Retinal pigment epithelial cell (primary cell): ENCODE results near the gene NKIRAS2.

Experiments
- DNase-seq: peaks from one replicate; pipeline ENCODE4 v3.0.0-alpha.2; 2010; ENCODE audit warnings: low read depth
- H3K4me3 ChIP-seq: 2 replicates; pipeline ENCODE4 v1.5.1; 2011; ENCODE audit warnings: mild to moderate bottlenecking, low read length, control low read depth, moderate library complexity
- TF ChIP-seq, protein P1 (sequence below): conservative IDR thresholded peaks from 2 replicates; pipeline ENCODE4 v1.5.1; 2011; ENCODE audit warnings: low read depth, low read length, control low read depth, inconsistent platforms

Gene NKIRAS2

DNA sequence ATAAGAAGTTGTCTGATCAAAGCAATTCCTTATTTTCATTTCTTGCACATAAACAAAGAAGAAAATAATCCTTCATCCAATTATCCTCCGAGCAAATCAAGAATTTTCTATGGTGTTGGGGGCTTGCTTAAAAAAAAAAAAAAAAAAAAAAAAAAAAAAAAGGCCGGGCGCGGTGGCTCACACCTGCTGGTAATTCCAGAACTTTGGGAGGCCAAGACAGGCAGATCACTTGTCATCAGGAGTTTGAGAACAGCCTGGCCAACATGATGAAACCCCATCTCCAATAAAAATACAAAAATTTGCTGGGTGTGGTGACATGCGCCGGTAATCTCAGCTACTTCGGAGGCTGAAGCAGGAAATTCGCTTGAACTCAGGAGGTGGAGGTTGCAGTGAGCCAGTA, 34.0 kb upstream of the NKIRAS2 start:
- no peak for DNase-seq
- TF ChIP-seq, protein P1, sequence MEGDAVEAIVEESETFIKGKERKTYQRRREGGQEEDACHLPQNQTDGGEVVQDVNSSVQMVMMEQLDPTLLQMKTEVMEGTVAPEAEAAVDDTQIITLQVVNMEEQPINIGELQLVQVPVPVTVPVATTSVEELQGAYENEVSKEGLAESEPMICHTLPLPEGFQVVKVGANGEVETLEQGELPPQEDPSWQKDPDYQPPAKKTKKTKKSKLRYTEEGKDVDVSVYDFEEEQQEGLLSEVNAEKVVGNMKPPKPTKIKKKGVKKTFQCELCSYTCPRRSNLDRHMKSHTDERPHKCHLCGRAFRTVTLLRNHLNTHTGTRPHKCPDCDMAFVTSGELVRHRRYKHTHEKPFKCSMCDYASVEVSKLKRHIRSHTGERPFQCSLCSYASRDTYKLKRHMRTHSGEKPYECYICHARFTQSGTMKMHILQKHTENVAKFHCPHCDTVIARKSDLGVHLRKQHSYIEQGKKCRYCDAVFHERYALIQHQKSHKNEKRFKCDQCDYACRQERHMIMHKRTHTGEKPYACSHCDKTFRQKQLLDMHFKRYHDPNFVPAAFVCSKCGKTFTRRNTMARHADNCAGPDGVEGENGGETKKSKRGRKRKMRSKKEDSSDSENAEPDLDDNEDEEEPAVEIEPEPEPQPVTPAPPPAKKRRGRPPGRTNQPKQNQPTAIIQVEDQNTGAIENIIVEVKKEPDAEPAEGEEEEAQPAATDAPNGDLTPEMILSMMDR = no peak
- H3K4me3 ChIP-seq = no peak overlapping the region

DNA sequence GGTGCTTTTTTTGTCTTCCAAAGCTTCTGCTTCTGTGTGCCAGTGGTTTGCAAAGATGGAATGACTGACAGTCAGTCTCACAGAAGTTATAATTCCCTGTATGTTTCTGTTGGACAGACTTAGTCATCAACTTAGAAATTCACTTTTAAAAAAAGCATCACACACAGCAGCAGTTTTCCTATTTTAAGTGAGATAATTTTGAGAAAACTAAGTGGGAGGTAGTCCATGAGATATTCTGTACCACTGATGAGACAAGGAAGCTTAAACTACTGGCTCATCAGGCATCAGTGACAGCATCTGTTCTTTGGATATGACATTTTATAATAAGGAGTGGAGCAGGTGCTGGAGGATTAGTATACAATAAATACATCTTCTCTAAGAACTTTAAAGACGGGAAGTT, 33.3 kb upstream of the NKIRAS2 start:
- H3K4me3 ChIP-seq = no peak overlapping the region
- DNase-seq = no peak
- TF ChIP-seq, protein P1 = no peak

DNA sequence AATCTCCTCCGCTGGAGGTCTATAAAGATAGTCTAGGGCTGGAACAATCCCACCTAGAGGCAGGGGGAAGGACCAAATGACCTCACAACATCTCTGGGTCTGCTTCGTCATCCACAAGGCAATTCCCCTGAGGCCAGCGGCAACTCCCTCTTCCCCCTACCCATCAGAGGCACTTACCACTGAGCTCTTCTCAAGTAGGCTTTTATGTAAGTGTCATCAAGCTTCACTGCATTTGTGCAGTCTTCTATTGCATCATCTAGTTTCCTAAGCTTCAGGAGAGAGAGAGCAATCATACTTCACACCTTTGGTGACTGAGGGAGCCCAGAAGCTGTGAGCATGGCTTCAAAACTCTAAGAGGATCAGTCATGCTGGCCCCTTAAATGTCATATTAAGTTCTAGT, 32.2 kb upstream of the NKIRAS2 start:
- DNase-seq = no peak
- H3K4me3 ChIP-seq = no peak overlapping the region
- TF ChIP-seq, protein P1 = no peak

DNA sequence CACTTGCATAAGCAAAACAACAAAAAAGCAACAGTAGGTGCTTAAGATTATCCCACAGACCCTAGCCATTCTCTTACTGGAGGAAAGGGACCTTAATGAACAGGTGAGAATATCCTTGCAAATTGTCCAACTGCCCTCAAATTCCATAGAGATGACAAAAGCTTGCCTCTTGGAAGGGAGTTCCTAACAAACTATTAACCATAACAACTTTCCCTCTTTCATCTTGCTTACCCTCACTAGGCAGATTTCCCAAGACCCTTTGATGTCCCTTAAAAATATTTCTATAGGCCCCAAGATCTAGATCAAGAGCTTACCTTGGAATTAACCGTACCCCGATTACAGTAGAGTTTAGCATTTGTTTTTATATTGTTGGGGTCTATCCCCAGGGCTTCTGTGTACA, 31.5 kb upstream of the NKIRAS2 start:
- TF ChIP-seq, protein P1 = no peak
- no peak overlapping the region for H3K4me3 ChIP-seq
- no peak for DNase-seq

DNA sequence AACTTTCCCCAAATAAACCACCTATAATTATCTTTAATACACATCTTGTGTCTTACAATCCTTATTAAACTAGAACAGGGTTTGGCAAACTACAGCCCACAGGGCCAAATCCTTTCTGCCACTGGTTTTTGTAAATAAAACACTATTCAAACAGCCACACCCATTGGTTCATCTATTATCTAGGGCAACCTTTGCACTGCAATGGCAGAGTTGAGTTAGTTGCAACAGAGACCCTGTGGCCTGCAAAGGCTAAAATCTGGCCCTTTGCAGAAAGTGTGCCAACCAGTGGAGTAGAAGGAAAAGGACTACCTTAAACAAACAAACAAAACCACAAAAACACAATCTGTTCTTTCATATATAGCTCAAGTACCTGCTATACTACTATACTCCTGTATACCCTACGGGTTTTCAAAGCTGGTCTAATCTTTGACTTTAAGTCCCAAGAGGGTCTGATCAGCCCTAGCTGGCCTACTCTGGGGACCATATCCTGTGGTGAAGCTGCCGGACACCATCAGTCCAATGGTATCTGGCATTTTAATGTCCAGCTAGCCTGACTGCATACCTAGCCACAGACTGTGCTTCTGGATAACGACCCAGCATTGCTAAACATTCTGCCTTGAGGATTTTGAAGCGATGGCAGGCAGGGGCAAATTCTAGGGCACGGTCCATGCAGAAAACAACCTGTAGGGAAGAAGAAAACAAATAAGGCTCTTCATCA, 30.0 kb upstream of the NKIRAS2 start:
- TF ChIP-seq, protein P1 = no peak
- no peak for DNase-seq
- no peak overlapping the region for H3K4me3 ChIP-seq

DNA sequence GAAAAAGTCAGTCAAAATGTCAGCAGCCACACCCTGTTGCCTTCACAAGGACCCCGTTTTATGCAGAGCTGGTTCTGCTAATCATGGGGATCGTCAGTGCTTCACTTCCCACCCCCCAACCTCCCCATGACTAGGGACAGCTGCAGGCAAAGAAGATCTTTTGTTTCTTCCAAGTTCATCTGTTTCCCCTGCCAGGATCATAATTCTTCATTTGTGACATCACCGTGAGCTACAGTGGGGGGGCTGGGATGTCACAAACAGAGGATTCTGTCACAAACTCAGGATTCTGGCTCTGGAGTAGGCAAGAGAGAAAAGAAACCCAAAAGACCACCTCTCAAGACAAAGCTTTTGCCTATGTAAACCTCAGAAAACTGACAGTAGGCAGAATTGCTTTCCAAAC, 27.3 kb upstream of the NKIRAS2 start:
- no peak for DNase-seq

DNA sequence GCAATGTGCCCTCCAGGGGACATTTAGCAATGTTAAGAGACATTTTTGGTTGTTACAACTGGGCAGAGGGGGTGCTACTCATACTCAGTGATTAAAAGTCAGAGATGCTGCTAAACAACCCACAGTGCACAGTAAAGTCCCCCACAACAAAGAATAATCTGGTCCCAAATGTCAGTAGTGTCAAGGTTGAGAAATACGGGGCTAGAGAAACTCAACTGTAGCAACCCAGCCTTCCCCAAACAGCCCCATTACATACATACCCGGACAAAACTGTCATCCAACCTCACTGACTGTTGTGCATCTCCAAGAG, 23.1 kb upstream of the NKIRAS2 start:
- DNase-seq = no peak

More for the DNA sequence above, 27.3 kb upstream of the NKIRAS2 start:
- no peak overlapping the region for H3K4me3 ChIP-seq
- TF ChIP-seq, protein P1 = no peak

More for the DNA sequence above, 23.1 kb upstream of the NKIRAS2 start:
- TF ChIP-seq, protein P1 = no peak
- no peak overlapping the region for H3K4me3 ChIP-seq
